GM23338 (cell line): ENCODE measurements around the gene BANK1.
"Not testable (repeated sequence)": the region's sequence is repeated elsewhere in the genome, so short reads cannot be mapped to it uniquely, and the experiment has no call there.

Source experiments
- CTCF ChIP-seq, 2 experiments: fragments of 200-600 bp in 1 of 2; sonication (generic) in 1 of 2; conservative IDR thresholded peaks; 2 replicates each; pipeline versions ENCODE4 v1.5.1 to v1.6.1; 2016 to 2017; ENCODE audit warnings: antibody characterized with exemption in 2 of 2, low read depth in 2 of 2, mild to moderate bottlenecking in 2 of 2, moderate library complexity in 1 of 2
- EZH2 ChIP-seq: fragments of 200-600 bp; sonication (generic); IDR thresholded peaks from one replicate; pipeline ENCODE4 v1.8.0; 2017; ENCODE audit warnings: antibody characterized with exemption, mild to moderate bottlenecking, low read depth; ENCODE audit not compliant: unreplicated experiment
- JUNB ChIP-seq: IDR thresholded peaks from one replicate; pipeline ENCODE4 v1.6.1; 2016; ENCODE audit warnings: antibody characterized with exemption; ENCODE audit not compliant: unreplicated experiment
- NANOG ChIP-seq: IDR thresholded peaks from 2 replicates; pipeline ENCODE4 v1.6.1; 2016; ENCODE audit warnings: antibody characterized with exemption, borderline replicate concordance
- POLR2AphosphoS5 ChIP-seq: IDR thresholded peaks from 2 replicates; pipeline ENCODE4 v1.6.1; 2016; ENCODE audit warnings: antibody characterized with exemption, low read depth

GRCh38 chr4:101905527-101905926, 115.0 kb downstream of the BANK1 start:
- TF ChIP-seq POLR2AphosphoS5; EZH2; CTCF (conservative IDR thresholded peaks at IDR 0.05; ENCODE audit: low read depth in 2 of 2); JUNB; NANOG: not testable (repeated sequence)
